ENCODE results near the gene CDX1. TPM values are rescaled to one million over a fixed set of nuclear protein-coding genes. Genes with fewer than 3 reads are reported as not detected.

The CDX1 gene
- not detected in 2 replicates for total RNA-seq (2021; fragmentation: NEBNext Ultra II Directional; extraction: Animal tissue kit (Norgen Biotek cat#: 25700))
- polyA plus RNA-seq (2011; rRNA removed) = 0.06 TPM in 1 of 2 replicates, not detected in the other
- polyA plus RNA-seq (2011; cell fraction: cytosol; rRNA removed) = not detected
- not detected for polyA plus RNA-seq (2011; cell fraction: nucleus; rRNA removed)
- not detected in 4 replicates for polyA plus RNA-seq (2012, experiment 1 of 2)
- 0.13 TPM for polyA plus RNA-seq (2012, experiment 2 of 2)
- polyA plus RNA-seq (2013, experiment 1 of 2) = 0.06 TPM
- 0.04 TPM for polyA plus RNA-seq (2013, experiment 2 of 2)
- polyA minus RNA-seq (2011; rRNA and poly(A)+ RNA removed) = not detected in 2 replicates
- not detected for polyA minus RNA-seq (2011; cell fraction: cytosol; rRNA and poly(A)+ RNA removed)
- polyA minus RNA-seq (2011; cell fraction: nucleus; rRNA and poly(A)+ RNA removed) = not detected
- long read RNA-seq, experiment 1 = 0 reads
- long read RNA-seq, experiment 2 = 0 reads

GRCh38 chr5:150166650-150167511 is at the start of gene CDX1:
Gene CDX1 (plus strand): TSS chr5:150166778. CDS start chr5:150166877, 99 bp downstream.
- Histone ChIP-seq H3K9me3 (ENCODE audit: insufficient read depth in 2 of 2, low read depth in 1 of 2, low read length in 1 of 2) (no peaks in the 10 kb centered on the region), H3K27me3 (replicated peaks in 1 of 4; ENCODE audit: control insufficient read depth in 3 of 4, extremely low read depth in 1 of 4, insufficient read depth in 3 of 4, low read length in 3 of 4) (peaks cover 58 to 77% (median 73%) of the 10 kb centered on the region in 4 experiments), H4K5ac (ENCODE audit: insufficient read length, low read depth, low read length) (no peak within 1 kb of the TSS), H3K4ac (replicated peaks; ENCODE audit: insufficient read length, low read depth, low read length) (no peak within 1 kb of the TSS), H3K4me2 (ENCODE audit: insufficient read depth in 1 of 2, low read depth in 2 of 2, low read length in 2 of 2) (peak within 1 kb of the TSS; percentile 26 to 59), H2BK5ac (ENCODE audit: low read depth, low read length) (no peak within 1 kb of the TSS), H4K8ac (ENCODE audit: extremely low read depth, insufficient read depth, low read length) (peak within 1 kb of the TSS; percentile 14; the same call in 1 of the 2 replicates), H4K20me1 (replicated peaks in 1 of 2; ENCODE audit: control insufficient read depth in 1 of 2, insufficient read depth in 2 of 2, low read length in 2 of 2) (peaks cover 4 to 7% of the 10 kb centered on the region in 2 experiments), H3K79me2 (ENCODE audit: control insufficient read depth in 1 of 2, insufficient read depth in 2 of 2, low read length in 2 of 2) (no peaks in the 10 kb centered on the region), H3K4me3 (ENCODE audit: extremely low read depth in 1 of 4, insufficient read depth in 2 of 4, low read depth in 3 of 4, low read length in 4 of 4) (peak within 1 kb of the TSS in 2 of 4 experiments; percentile 10 to 50; a peak in 4 of 8 replicates), H3K9ac (replicated peaks in 1 of 4; ENCODE audit: extremely low read depth in 1 of 4, low read depth in 3 of 4, low read length in 3 of 4) (no peak within 1 kb of the TSS), H3K14ac (ENCODE audit: insufficient read length) (no peak within 1 kb of the TSS), H3K23ac (ENCODE audit: insufficient read length) (no peak within 1 kb of the TSS), H4K91ac (replicated peaks; ENCODE audit: insufficient read length, low read length) (no peak within 1 kb of the TSS), H3K79me1 (ENCODE audit: low read depth, low read length) (no peaks in the 10 kb centered on the region), H2BK12ac (ENCODE audit: low read depth, low read length) (no peak within 1 kb of the TSS), H2BK15ac (ENCODE audit: low read length) (no peak within 1 kb of the TSS), H3K23me2 (ENCODE audit: low read depth, low read length) (peaks cover 3% of the 10 kb centered on the region; the same call in 1 of the 2 replicates), H3K56ac (replicated peaks; ENCODE audit: insufficient read length, low read depth, low read length) (no peak within 1 kb of the TSS), H3K18ac (ENCODE audit: extremely low read depth, low read length) (no peak within 1 kb of the TSS), H3K4me1 (replicated peaks in 1 of 4; ENCODE audit: control insufficient read depth in 3 of 4, insufficient read depth in 4 of 4, low read length in 3 of 4) (peaks cover 4 to 9% (median 7%) of the 10 kb centered on the region in 4 experiments), H3K27ac (ENCODE audit: low read depth, low read length) (no peak within 1 kb of the TSS), H2AFZ (ENCODE audit: low read length) (no peak within 1 kb of the TSS), H3K36me3 (ENCODE audit: control insufficient read depth in 2 of 4, insufficient read depth in 4 of 4, low read length in 3 of 4) (no peaks in the 10 kb centered on the region; a peak in 1 of 8 replicates), H2BK20ac (ENCODE audit: low read length) (no peak within 1 kb of the TSS), H2AK5ac (ENCODE audit: low read depth, low read length) (no peak within 1 kb of the TSS), H2BK120ac (replicated peaks; ENCODE audit: low read depth, low read length) (no peak within 1 kb of the TSS)
- 15% methylated on average over 69 of the region's 93 CpGs; no CpG with 5 or more reads in 1 of the 2 experiments for WGBS, 2 experiments (ENCODE audit: extremely low coverage in 1 of 2, insufficient coverage in 1 of 2, insufficient read length in 1 of 2, insufficient replicate concordance in 2 of 2, low coverage in 1 of 2, low lambda C conversion rate in 2 of 2, missing lambda C conversion rate in 1 of 2)
- FAIRE-seq (no peak), DNase-seq (ENCODE audit: low read depth in 1 of 2, low spot score in 2 of 2) (no peak)
- ChIA-PET POLR2A (ENCODE audit: partially characterized antibody) (no interaction called here), CTCF (ENCODE audit: partially characterized antibody) (interaction anchor here (0.8 to 15.3 kb wide), 9 partner anchors 8 to 184 kb away, joined by 3 to 372 read pairs (median 3); no protein-coding TSS in a partner anchor)
- no peak for TF ChIP-seq ZNF274 (IDR thresholded peaks at IDR 0.05; ENCODE audit: borderline replicate concordance, extremely low read depth, low read length)
- TF ChIP-seq EZH2 (IDR thresholded peaks at IDR 0.05; ENCODE audit: low read depth, low read length, severe bottlenecking) = peak; percentile 76
- peak; percentile 73; the same call in 1 of the 2 replicates for TF ChIP-seq SUZ12 (IDR thresholded peaks at IDR 0.05; ENCODE audit: low read length)
- peak; percentile 63; the same call in 1 of the 2 replicates for TF ChIP-seq POU5F1 (IDR thresholded peaks at IDR 0.05; ENCODE audit: low read depth, low read length)
- TF ChIP-seq KDM4A (IDR thresholded peaks at IDR 0.05; ENCODE audit: low read depth, low read length, severe bottlenecking) = peak; percentile 24
- no peak for TF ChIP-seq KDM1A (IDR thresholded peaks at IDR 0.05; ENCODE audit: borderline replicate concordance, low read length)

All from H1 (cell line).